Measurements from ENCODE around the gene PSMD1. TPM values are rescaled to one million over a fixed set of nuclear protein-coding genes. Genes with fewer than 3 reads are reported as not detected.

The PSMD1 gene
- total RNA-seq, 1 donor from 2014 or later: 172 TPM

- H3K36me3 Mint-ChIP-seq (ENCODE audit: low read depth): peaks cover 2% of the 10 kb centered on the region
- intact Hi-C loops (cut with micrococcal nuclease): no loop called here
- peaks cover 71% of the 10 kb centered on the region for H3K27me3 Mint-ChIP-seq (ENCODE audit: insufficient read depth)
- H3K9me3 Mint-ChIP-seq: no peaks in the 10 kb centered on the region
- peak overlapping the region; percentile 67 for H3K4me3 Mint-ChIP-seq
- no peak overlapping the region for H3K27ac Mint-ChIP-seq
- no peak for DNase-seq (ENCODE audit: low spot score)
- H3K4me1 Mint-ChIP-seq (ENCODE audit: low read depth): no peaks in the 10 kb centered on the region
These were observed 18.0 kb upstream of the PSMD1 start for GRCh38 chr2:231038483-231039293.

GRCh38 chr2:231039294-231039664 is 17.4 kb upstream of the PSMD1 start:
- Mint-ChIP-seq H3K4me3 (no peak overlapping the region), H3K36me3 (ENCODE audit: low read depth) (peaks cover 2% of the 10 kb centered on the region), H3K9me3 (no peaks in the 10 kb centered on the region), H3K27ac (no peak overlapping the region), H3K4me1 (ENCODE audit: low read depth) (no peaks in the 10 kb centered on the region), H3K27me3 (ENCODE audit: insufficient read depth) (peaks cover 65% of the 10 kb centered on the region)
- no peak for DNase-seq (ENCODE audit: low spot score)
- intact Hi-C loops (cut with micrococcal nuclease): no loop called here

DNA sequence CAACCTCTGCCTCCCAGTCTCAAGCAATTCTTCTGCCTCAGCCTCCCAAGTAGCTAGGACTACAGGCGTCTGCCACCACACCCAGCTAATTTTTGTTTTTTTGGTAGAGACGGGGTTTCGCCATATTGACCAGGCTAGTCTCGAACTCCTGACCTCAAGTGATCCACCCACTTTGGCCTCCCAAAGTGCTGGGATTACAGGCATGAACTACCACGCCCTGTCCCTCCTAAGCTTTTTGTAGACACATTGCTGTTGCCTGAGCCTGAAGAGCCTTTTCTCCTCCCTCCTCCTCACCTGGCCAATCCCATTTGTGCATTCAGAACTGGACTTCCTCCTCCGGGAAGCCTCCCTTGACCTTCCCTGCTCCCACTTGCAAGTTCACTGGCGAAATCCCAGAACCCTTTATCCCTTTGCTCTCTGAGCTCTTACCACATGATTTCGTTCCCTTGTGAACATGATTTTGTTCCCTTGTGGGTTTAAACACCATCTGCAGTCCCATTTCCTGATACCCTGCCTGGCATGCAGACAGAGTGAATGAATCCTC is 16.8 kb upstream of the PSMD1 start:
- no peak for DNase-seq (ENCODE audit: low spot score)
- peaks cover 59% of the 10 kb centered on the region for H3K27me3 Mint-ChIP-seq (ENCODE audit: insufficient read depth)
- no peak overlapping the region for H3K4me3 Mint-ChIP-seq
- no peaks in the 10 kb centered on the region for H3K4me1 Mint-ChIP-seq (ENCODE audit: low read depth)
- H3K27ac Mint-ChIP-seq: no peak overlapping the region
- intact Hi-C loops (cut with micrococcal nuclease): no loop called here
- H3K36me3 Mint-ChIP-seq (ENCODE audit: low read depth): peaks cover 2% of the 10 kb centered on the region
- H3K9me3 Mint-ChIP-seq: no peaks in the 10 kb centered on the region

DNA sequence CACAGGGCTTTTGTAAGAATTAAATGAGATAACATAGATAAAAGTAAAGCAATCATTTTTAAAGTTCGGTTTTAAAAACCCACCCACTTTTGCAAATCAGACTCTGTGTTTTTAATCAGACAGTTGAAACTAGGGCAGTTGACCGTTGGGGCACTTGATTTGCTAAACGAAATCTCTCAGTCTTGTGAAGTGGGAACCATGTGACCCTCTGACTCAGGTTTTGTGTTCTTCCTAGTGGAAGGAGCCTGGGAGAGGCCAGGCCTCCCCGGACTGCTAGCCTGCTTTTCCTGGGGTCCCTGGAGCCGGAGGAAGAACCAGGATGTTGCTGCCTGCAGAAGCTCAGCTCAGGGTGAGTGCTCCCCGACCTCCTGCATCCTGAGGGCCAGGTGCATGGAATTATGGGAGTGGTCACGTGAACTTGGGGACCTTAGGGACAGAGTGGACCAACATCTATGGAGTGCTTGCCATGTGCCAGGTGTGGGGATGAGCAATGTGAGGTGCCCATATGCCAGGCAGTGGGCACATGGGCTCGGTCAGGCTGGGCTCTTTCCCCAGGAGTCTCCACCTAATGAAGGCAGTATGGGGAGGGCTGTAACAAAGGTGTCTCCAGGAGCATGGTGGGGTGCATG is 15.5 kb upstream of the PSMD1 start:
- no peak for DNase-seq (ENCODE audit: low spot score)
- peaks cover 48% of the 10 kb centered on the region for H3K27me3 Mint-ChIP-seq (ENCODE audit: insufficient read depth)
- H3K4me3 Mint-ChIP-seq: no peak overlapping the region
- H3K27ac Mint-ChIP-seq: no peak overlapping the region
- H3K9me3 Mint-ChIP-seq: no peaks in the 10 kb centered on the region
- no peaks in the 10 kb centered on the region for H3K4me1 Mint-ChIP-seq (ENCODE audit: low read depth)
- H3K36me3 Mint-ChIP-seq (ENCODE audit: low read depth): peaks cover 2% of the 10 kb centered on the region
- intact Hi-C loops (cut with micrococcal nuclease): no loop called here

DNA sequence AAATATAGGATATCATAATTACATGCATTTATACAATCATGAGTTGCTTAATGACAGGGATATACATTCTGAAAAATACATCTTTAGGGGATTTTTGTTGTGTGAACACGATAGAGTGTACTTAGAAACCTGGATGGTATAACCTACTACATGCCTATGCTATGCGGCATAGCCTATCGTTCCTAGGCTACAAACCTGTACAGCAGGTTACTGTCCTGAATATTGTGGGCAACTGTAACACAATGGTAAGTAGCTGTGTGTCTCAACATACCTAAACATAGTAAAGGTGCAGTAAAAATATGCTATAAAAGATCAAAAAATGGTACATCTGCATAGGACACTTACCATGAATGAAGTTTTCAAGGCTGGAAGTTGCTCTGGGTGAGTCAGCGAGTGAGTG is 12.9 kb upstream of the PSMD1 start:
- no peak overlapping the region for H3K27ac Mint-ChIP-seq
- no peaks in the 10 kb centered on the region for H3K9me3 Mint-ChIP-seq
- no peak overlapping the region for H3K4me3 Mint-ChIP-seq
- intact Hi-C loops (cut with micrococcal nuclease): no loop called here
- peaks cover 2% of the 10 kb centered on the region for H3K36me3 Mint-ChIP-seq (ENCODE audit: low read depth)
- H3K4me1 Mint-ChIP-seq (ENCODE audit: low read depth): no peaks in the 10 kb centered on the region
- DNase-seq (ENCODE audit: low spot score): no peak
- H3K27me3 Mint-ChIP-seq (ENCODE audit: insufficient read depth): peaks cover 31% of the 10 kb centered on the region

DNA sequence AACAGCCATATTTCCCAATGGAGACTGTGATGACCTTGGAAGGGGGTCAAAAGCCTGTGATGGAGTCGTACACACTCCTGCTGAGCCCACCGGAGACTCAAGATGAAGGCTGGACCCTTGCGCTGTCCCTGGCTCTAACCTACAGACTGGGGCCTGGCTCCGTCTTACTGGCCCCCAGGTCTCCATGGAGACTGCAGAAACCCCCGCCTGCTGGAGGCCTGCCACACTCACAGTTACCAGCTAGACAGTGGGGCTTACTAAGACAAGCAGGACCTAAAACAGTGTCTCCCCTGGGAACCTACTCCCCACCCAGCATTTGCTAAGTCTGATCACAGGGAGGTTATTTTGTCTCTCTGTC is 9.8 kb upstream of the PSMD1 start:
- Mint-ChIP-seq H3K27me3 (ENCODE audit: insufficient read depth) (peaks cover 23% of the 10 kb centered on the region), H3K9me3 (no peaks in the 10 kb centered on the region), H3K4me1 (ENCODE audit: low read depth) (no peaks in the 10 kb centered on the region), H3K4me3 (no peak overlapping the region), H3K36me3 (ENCODE audit: low read depth) (no peaks in the 10 kb centered on the region), H3K27ac (no peak overlapping the region)
- no peak for DNase-seq (ENCODE audit: low spot score)
- intact Hi-C loops (cut with micrococcal nuclease): no loop called here

GRCh38 chr2:231047274-231047922 is 9.3 kb upstream of the PSMD1 start:
- H3K27me3 Mint-ChIP-seq (ENCODE audit: insufficient read depth): peaks cover 22% of the 10 kb centered on the region
- intact Hi-C loops (cut with micrococcal nuclease): no loop called here

GRCh38 chr2:231047923-231048915 is 8.4 kb upstream of the PSMD1 start:
- Mint-ChIP-seq H3K9me3 (no peaks in the 10 kb centered on the region), H3K36me3 (ENCODE audit: low read depth) (no peaks in the 10 kb centered on the region), H3K4me1 (ENCODE audit: low read depth) (peaks cover 12% of the 10 kb centered on the region), H3K27me3 (ENCODE audit: insufficient read depth) (peaks cover 18% of the 10 kb centered on the region), H3K27ac (no peak overlapping the region), H3K4me3 (no peak overlapping the region)
- DNase-seq (ENCODE audit: low spot score): no peak
- intact Hi-C loops (cut with micrococcal nuclease): no loop called here

More at GRCh38 chr2:231047274-231047922, 9.3 kb upstream of the PSMD1 start:
- DNase-seq (ENCODE audit: low spot score): no peak
- H3K27ac Mint-ChIP-seq: no peak overlapping the region
- peaks cover 4% of the 10 kb centered on the region for H3K4me1 Mint-ChIP-seq (ENCODE audit: low read depth)
- no peaks in the 10 kb centered on the region for H3K36me3 Mint-ChIP-seq (ENCODE audit: low read depth)
- no peaks in the 10 kb centered on the region for H3K9me3 Mint-ChIP-seq
- H3K4me3 Mint-ChIP-seq: no peak overlapping the region

DNA sequence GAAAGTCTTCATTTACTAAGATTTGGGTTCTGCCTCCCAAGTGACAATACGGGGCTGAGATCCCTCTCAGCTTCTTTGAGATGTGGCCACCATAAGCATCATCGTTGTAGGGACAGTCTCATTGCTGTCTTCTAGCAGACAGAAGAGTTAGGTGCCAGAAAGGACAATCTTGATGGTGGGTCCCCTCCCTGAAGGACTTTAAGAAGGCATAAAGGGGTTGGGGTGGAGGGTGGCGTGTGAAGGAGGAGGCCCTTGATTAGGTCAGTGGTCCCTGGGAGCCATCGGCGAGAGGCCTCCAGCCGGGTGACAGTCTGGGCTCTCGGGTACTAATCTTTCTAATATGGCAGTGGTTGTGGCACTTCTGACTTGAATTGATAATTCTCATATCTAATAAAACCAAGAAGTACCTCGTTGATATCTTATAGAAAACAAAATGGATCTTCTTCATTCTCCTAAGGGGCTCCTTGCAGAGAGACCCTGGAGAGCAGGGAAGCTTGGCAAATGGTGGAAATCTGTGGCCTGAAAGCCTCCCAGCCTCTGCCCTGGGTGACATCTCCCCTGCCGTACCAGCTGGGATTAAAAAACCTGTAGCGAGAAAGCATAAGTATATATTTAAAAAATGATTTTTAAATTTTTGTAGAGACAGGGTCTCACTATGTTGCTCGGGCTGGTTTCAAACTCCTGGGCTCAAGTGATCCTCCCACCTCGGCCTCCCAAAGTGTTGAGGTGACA is 7.2 kb upstream of the PSMD1 start:
- no peaks in the 10 kb centered on the region for H3K9me3 Mint-ChIP-seq
- H3K27me3 Mint-ChIP-seq (ENCODE audit: insufficient read depth): peaks cover 15% of the 10 kb centered on the region
- no peaks in the 10 kb centered on the region for H3K36me3 Mint-ChIP-seq (ENCODE audit: low read depth)

GRCh38 chr2:231050018-231050901 is 6.4 kb upstream of the PSMD1 start:
- no peak overlapping the region for H3K27ac Mint-ChIP-seq
- peaks cover 15% of the 10 kb centered on the region for H3K27me3 Mint-ChIP-seq (ENCODE audit: insufficient read depth)
- DNase-seq (ENCODE audit: low spot score): no peak
- intact Hi-C loops (cut with micrococcal nuclease): loop anchor here (5.0 kb wide), 1 partner anchor 63 kb away; no protein-coding TSS in a partner anchor
- no peak overlapping the region for H3K4me3 Mint-ChIP-seq
- no peaks in the 10 kb centered on the region for H3K36me3 Mint-ChIP-seq (ENCODE audit: low read depth)
- H3K4me1 Mint-ChIP-seq (ENCODE audit: low read depth): peaks cover 23% of the 10 kb centered on the region
- H3K9me3 Mint-ChIP-seq: no peaks in the 10 kb centered on the region

More for the DNA sequence above, 7.2 kb upstream of the PSMD1 start:
- H3K4me3 Mint-ChIP-seq: no peak overlapping the region
- intact Hi-C loops (cut with micrococcal nuclease): loop anchor here (5.0 kb wide), 1 partner anchor 62 kb away; no protein-coding TSS in a partner anchor
- H3K27ac Mint-ChIP-seq: no peak overlapping the region
- H3K4me1 Mint-ChIP-seq (ENCODE audit: low read depth): peaks cover 23% of the 10 kb centered on the region
- DNase-seq (ENCODE audit: low spot score): no peak

DNA sequence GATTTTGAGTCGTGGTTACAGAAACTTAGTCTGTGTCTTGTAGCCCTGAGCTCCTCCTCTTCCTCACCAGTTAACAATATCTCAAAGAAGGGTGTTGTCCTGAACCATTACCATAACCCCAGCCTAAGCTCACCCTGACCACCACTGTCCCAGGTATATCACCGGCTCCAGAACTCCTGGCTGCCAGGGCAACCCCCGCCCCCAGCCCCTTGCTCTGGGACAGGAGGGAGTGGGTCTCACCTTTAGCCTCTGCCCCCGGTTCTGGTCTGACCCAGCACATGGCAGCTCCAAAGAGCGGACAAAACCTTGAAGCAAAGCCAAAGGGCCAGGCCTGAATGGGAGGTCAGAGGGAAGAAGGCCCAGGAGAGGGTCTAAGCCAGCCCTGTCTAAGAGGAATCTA is 5.6 kb upstream of the PSMD1 start:
- intact Hi-C loops (cut with micrococcal nuclease): loop anchor here (5.0 kb wide), 1 partner anchor 64 kb away; no protein-coding TSS in a partner anchor
- no peak overlapping the region for H3K27ac Mint-ChIP-seq

More for the DNA sequence above, 5.6 kb upstream of the PSMD1 start:
- Mint-ChIP-seq H3K27me3 (ENCODE audit: insufficient read depth) (peaks cover 15% of the 10 kb centered on the region), H3K4me3 (no peak overlapping the region), H3K4me1 (ENCODE audit: low read depth) (peaks cover 23% of the 10 kb centered on the region), H3K9me3 (no peaks in the 10 kb centered on the region), H3K36me3 (ENCODE audit: low read depth) (no peaks in the 10 kb centered on the region)
- no peak for DNase-seq (ENCODE audit: low spot score)
